Measurements from ENCODE around the gene IL25. TPM values are rescaled to one million over a fixed set of nuclear protein-coding genes. Genes with fewer than 3 reads are reported as not detected.

IL25 gene
- total and polyA plus RNA-seq, 2 of the 4 experiments (the other 2 are of a cell fraction), result not detected

DNA sequence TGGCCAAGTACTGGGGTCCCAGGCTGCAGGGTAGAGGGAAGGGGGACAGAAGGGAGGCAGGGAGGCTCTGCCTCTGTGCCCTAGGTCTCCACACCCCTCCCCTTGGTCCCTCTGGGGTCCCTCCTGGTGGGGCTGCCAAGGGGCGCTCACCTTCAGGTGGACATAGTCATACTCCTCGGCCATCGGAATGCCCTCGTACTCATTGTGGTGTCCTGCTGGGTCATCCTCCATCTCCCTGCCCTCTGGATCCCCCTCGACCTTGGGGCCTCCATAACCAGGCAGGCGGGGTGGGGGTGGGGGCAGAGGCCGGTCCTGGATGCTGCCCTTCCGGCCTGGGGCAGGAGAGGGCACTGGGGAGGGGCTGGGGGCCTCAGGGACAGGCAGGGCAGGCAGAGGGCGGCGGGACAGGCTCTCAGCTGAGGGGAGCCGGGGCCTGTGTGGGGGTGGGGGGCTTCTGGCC, 13.4 kb upstream of the IL25 start:
- Histone ChIP-seq H2BK120ac (ENCODE audit: low read depth, low read length) (no peak overlapping the region), H2BK20ac (ENCODE audit: low read depth, low read length) (no peak overlapping the region), H4K5ac (ENCODE audit: low read depth, low read length) (no peak overlapping the region), H3K14ac (replicated peaks; ENCODE audit: low read depth, low read length) (no peak overlapping the region), H3K9ac (ENCODE audit: low read depth, low read length) (no peak overlapping the region), H4K20me1 (ENCODE audit: insufficient read depth, low read length) (peaks cover 12% of the 10 kb centered on the region; the same call in 1 of the 2 replicates), H3K9me3 (ENCODE audit: control insufficient read depth, insufficient read depth, low read length) (no peaks in the 10 kb centered on the region), H3K9me1 (ENCODE audit: insufficient read depth, low read length) (peaks cover 11% of the 10 kb centered on the region; the same call in 1 of the 2 replicates), H2AFZ (replicated peaks; ENCODE audit: low read length, poor library complexity) (no peak overlapping the region), H3K27ac (ENCODE audit: insufficient read depth, low read length) (no peak overlapping the region), H4K91ac (ENCODE audit: insufficient read depth, low read depth, low read length) (no peak overlapping the region), H3K4me2 (ENCODE audit: low read depth, low read length) (no peak overlapping the region), H2BK15ac (ENCODE audit: low read depth, low read length) (no peak overlapping the region), H3K4me1 (ENCODE audit: control insufficient read depth, insufficient read depth, low read length) (peaks cover 4% of the 10 kb centered on the region), H3K23ac (ENCODE audit: low read depth, low read length) (no peak overlapping the region), H2AK5ac (ENCODE audit: low read depth, low read length) (no peak overlapping the region), H3K4me3 (ENCODE audit: insufficient read depth, low read depth, low read length) (no peak overlapping the region), H2AK9ac (replicated peaks; ENCODE audit: low read depth, low read length, poor library complexity) (no peak overlapping the region), H2BK5ac (ENCODE audit: low read depth, low read length, poor library complexity, severe bottlenecking) (no peak overlapping the region), H3K79me1 (ENCODE audit: low read depth in 1 of 2, low read length in 2 of 2) (peaks cover 9 to 30% of the 10 kb centered on the region in 2 experiments; a peak in 3 of 4 replicates), H4K8ac (ENCODE audit: low read depth in 2 of 2, low read length in 2 of 2) (no peak overlapping the region), H3K18ac (ENCODE audit: low read depth, low read length) (no peak overlapping the region), H3K27me3 (ENCODE audit: control insufficient read depth, insufficient read depth, low read length) (no peaks in the 10 kb centered on the region), H3K4ac (ENCODE audit: low read depth, low read length) (no peak overlapping the region), H3K36me3 (ENCODE audit: control insufficient read depth, insufficient read depth, low read length) (peaks cover 36% of the 10 kb centered on the region), H3K56ac (ENCODE audit: extremely low read depth, insufficient read depth, low read length) (no peak overlapping the region)
- no TSS peak for BruUV-seq (replicated peaks)
- ChIA-PET CTCF (no interaction called here), POLR2A (ENCODE audit: unreplicated experiment) (no interaction called here)
- no peak for DNase-seq
- in situ Hi-C loops (cut with MboI; ENCODE audit: low sequenced_read_pairs) (no loop called here), dilution Hi-C loops (cut with HindIII; ENCODE audit: low sequenced_read_pairs, unreplicated experiment) (no loop called here), intact Hi-C loops (cut with micrococcal nuclease) (no loop called here)
- ATAC-seq (ENCODE audit: low read depth), result no peak
- 100% methylated on average over 1 of the region's 11 CpGs; no CpG with 5 or more reads in 1 of the 2 experiments for WGBS, 2 experiments (ENCODE audit: extremely low coverage in 2 of 2, insufficient read length in 1 of 2)
- no peak for TF ChIP-seq MXI1 (IDR thresholded peaks at IDR 0.05; ENCODE audit: borderline replicate concordance, low read depth, low read length)
- TF ChIP-seq, protein P1, sequence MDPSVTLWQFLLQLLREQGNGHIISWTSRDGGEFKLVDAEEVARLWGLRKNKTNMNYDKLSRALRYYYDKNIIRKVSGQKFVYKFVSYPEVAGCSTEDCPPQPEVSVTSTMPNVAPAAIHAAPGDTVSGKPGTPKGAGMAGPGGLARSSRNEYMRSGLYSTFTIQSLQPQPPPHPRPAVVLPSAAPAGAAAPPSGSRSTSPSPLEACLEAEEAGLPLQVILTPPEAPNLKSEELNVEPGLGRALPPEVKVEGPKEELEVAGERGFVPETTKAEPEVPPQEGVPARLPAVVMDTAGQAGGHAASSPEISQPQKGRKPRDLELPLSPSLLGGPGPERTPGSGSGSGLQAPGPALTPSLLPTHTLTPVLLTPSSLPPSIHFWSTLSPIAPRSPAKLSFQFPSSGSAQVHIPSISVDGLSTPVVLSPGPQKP (IDR thresholded peaks at IDR 0.05; ENCODE audit: borderline replicate concordance, low read depth, low read length), result no peak
- no peak for TF ChIP-seq FOS (IDR thresholded peaks at IDR 0.05; ENCODE audit: low read depth, low read length)
